ENCODE data around the gene YJEFN3. TPM values are rescaled to one million over a fixed set of nuclear protein-coding genes. Genes with fewer than 3 reads are reported as not detected.

Gene YJEFN3
- polyA plus RNA-seq, 3 donors = 3.3 to 5.3 (median 4.1) TPM

DNA sequence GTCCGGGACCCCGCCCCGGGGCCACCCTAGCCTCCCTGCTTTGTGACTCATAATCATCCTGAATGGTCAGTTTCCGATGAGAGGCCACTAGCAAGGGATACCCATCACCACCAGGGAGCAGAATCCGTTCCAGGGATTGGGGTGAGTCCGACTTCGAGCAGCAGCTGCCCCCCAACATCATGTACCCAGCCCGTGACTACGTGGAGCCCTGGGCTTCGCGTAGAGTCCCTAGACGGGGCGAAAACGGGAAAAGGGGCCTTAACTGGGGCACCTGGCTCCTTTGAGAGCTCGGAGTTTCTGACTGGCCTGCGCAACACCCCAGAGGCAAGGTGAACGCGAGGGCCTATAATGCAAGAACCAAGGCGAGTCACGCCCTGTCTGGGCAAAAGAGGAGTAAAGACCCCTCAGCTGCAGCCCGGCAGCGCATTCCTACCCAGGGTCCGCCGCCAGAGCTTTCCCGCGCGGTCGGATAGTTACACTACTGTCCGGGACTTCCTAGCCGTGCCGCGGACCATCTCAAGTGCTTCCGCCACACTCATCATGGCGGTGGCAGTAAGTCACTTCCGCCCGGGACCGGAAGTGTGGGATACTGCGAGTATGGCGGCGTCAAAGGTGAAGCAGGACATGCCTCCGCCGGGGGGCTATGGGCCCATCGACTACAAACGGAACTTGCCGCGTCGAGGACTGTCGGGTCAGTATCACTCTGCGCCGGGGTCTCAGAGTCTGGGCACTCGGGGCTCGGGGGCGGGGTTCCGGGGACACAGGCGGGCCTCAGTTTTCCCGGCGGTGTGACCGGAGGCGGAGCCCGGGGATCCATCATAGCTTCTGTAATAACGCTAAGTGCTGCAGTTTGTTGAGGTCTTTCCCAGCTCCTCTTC, 12.8 kb upstream of the YJEFN3 start, which contains the start of gene NDUFA13:
Gene NDUFA13, plus strand, starts transcription at position 584 of the 878 bp plus-strand sequence. Its CDS starts 14 bp downstream, at position 598.
- peak; percentile 92 to 93 (median 93) for DNase-seq (ENCODE audit: low read depth in 3 of 3, low spot score in 2 of 3)

DNA sequence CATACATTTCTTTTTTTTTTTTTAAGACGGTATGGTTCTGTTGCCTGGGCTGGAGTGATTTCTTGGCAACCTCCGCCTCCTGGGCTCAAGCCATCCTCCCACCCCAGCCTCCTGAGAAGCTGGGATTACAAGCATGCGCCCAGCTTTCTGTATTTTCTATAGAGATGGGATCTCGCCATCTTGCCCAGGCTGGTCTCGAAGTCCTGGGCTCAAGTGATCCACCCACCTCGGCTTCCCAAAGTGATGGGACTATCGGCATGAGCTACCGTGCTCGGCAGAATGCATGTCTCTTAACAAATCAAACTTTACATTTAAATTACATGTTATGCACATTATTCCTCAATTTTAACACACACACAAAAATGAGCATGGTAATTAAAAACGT, 11.5 kb upstream of the YJEFN3 start:
- DNase-seq (ENCODE audit: low read depth in 3 of 3, low spot score in 2 of 3) = no peak

DNA sequence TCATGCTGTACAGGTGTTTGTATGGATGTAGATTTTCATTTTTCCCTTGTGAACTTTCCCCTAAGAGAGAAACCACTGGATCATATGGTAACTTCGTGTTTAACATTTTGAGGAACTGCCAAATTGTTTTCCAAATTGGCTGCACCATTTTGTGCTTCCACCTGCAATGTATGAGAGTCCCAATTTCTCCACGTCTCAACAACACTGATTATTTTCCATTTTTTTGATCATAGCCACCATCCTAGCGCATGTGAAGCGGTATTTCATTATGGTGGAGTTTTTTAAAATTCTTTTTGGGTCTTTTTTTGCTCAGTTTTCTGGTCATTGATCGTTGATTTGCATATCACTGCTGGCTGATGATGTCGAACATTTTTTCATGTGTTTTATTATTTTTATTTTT, 7.7 kb upstream of the YJEFN3 start:
- no peak for DNase-seq (ENCODE audit: low read depth in 3 of 3, low spot score in 2 of 3)

GRCh38 chr19:19523177-19523576, 5.5 kb upstream of the YJEFN3 start:
- no peak for DNase-seq (ENCODE audit: low read depth in 3 of 3, low spot score in 2 of 3)

DNA sequence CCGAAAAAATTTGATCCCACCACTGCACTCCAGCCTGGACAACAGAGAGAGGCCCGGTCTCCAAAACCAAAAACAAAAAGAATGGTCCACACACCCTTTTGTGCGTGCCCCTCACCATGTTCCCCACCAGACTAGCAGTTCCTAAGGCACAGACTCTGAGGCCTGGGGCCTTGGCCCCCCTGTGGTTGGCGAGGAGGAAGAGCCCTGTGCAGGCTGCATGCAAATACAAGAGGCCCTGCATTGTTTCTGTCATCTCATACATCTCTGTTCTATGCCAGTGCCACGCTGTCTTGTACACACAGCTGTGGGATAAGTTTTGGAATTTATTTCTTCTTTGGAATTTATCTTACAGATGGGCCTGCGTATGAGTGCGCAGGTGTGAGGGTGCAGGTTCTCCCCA, 4.7 kb upstream of the YJEFN3 start:
- DNase-seq (ENCODE audit: low read depth in 3 of 3, low spot score in 2 of 3) = no peak

GRCh38 chr19:19525611-19526380, 2.9 kb upstream of the YJEFN3 start:
- no peak for DNase-seq (ENCODE audit: low read depth in 3 of 3, low spot score in 2 of 3)

DNA sequence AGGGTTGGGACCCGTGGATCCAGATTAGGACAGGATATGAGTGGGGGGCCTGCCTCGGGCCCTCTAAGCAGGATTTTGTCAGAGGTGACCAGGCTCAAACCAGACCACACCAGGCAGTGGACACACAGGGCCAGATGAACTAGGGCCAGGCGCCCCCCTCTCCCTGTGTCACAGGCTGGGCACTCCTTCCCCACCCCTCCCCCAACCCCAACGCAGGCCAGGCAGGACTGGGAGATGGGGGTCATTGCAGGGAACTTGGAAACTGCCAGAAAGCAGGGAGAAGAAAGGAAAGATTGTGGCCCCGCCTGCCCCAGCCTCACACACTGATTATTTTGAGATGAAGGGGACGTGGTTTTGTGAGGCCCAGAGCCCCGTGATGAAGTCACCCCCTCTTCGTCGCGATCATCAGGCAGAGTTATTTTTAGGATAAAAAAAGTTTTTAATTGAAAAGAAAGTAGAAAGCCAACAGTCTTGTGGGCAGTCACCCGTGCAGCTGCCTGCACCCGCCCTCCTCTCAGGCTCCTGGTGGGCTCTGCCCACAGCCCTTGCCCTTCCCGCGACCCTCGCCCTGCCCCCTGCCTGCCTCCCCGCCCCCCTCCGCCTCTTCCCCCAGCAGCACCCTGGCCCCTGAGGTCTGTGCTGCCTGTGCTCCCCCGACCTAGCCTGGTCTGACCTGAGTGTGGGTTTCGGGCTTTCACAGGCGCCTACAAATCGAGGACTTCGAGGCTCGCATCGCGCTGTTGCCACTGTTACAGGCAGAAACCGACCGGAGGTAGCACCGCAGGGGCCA, 1.9 kb upstream of the YJEFN3 start:
- no peak for DNase-seq (ENCODE audit: low read depth in 3 of 3, low spot score in 2 of 3)

GRCh38 chr19:19527371-19527656, 1.4 kb upstream of the YJEFN3 start:
- no peak for DNase-seq (ENCODE audit: low read depth in 3 of 3, low spot score in 2 of 3)

- no peak for DNase-seq (ENCODE audit: low read depth in 3 of 3, low spot score in 2 of 3)
Observed at GRCh38 chr19:19527674-19528625, 761 bp upstream of the YJEFN3 start.

DNA sequence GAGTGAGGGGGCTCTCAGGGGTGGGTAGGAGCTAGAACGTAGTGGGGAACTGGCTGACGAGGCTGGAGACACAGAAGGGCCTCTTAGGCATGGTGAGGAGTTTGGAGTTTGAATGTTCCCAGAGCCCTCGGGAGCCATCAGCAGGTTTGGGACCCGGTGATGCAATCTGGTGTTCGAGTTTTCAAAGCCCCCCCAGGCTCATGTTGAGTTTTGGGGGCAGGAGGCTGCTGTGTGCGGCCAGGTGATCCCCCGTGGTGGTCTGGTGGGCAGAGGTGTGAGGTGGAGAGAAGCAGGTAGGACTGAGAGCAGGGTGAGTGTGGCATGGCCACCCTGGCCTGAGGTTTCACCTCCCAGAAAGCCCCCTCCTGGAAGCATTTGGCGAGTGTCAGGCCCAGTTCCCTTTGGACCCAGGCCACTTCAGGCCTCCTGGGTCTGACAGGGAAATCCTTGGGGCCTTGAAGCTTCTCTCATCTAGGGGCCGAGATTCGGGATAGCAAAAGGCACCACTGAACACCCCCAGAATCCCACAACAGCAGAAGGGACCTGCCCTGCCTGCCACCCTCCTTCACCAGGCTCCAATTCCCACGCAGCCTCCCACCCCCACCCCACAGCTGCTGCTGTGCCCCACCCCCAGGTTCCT, 1.2 kb downstream of the YJEFN3 start:
- DNase-seq (ENCODE audit: low read depth in 3 of 3, low spot score in 2 of 3) = no peak

- DNase-seq (ENCODE audit: low read depth in 3 of 3, low spot score in 2 of 3) = no peak
Observed at GRCh38 chr19:19530423-19530804, 1.7 kb downstream of the YJEFN3 start.

- DNase-seq (ENCODE audit: low read depth in 3 of 3, low spot score in 2 of 3) = no peak
Observed at GRCh38 chr19:19530889-19531288, 2.2 kb downstream of the YJEFN3 start.

DNA sequence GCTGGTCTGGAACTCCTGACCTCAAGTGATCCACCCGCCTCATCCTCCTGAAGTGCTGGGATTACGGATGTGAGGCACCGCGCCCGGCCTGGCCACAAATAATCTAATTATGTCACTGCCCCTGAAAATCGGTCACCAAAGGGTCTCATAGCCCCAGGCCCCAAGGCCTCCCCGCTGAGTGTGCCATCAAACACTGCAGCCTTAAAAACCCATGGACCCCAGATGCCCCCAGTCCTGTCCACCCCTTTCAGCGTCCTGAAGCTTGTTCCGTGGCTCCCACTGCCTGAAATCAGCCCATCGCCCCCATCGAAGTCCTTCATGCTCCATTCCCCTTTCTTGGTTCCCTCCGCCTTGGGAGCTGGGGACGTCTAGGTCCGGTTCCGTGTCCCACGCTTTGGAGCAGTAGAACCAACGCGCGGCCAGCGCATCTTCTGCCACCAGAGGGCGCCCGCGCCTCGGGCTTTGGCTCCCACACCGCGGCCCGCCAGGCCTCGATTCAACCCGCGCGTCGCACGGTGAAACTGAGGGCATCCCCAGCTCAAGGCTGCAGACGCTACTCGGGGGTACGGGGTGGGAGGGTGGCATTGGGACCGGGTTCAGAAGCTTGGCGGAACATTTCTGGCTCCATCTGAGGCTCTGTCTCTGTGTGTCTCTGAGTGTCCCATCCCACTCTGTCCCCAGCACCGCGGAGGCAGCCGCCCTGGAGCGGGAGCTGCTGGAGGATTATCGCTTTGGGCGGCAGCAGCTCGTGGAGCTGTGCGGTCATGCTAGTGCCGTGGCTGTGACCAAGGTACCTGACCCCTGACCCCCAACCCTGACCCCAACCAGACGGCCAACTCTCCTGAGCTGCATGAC, 3.5 kb downstream of the YJEFN3 start:
- DNase-seq (ENCODE audit: low read depth in 3 of 3, low spot score in 2 of 3) = no peak

DNA sequence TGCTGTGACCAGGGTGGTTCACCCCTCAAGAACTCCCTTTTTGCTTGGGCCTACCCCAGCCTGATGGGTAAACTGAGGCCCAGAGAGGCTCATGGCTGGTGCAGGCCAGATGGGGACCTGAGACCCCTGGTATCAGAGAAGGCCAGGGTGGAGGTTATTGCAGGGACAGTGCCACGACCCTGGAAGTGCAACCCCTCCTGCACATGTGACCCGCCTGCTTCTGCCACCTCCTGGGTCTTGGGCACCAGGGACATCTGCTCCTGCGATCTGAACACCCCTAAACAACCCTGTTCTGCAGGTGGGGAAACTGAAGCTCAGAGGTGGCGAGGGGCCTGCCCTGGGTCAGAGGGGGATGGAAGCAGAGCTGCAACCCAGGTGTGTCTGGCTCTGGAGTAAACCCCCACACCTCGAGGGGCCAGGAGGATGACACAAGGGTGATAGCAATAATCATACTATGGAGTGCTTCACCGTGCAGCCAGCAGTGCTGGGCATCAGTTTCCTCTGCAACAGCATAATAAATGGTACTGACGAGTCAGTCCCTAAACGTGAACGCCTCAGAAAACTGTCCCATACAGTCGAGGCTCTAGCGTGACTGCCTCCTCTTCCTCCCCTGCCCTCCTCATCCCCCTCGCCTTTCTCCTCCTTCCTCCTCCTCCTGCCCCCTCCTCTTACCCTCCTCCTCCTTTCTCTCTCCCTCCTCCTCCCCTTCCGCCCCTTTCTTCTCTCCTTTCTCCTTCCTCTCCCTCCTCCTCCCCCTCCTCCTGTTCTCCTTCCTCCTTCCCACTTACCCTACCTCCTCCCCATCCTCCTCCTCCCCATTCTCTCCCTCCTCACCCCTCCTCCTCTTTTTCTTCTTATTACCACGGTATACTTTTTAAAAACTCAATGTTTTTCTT, 4.3 kb downstream of the YJEFN3 start:
- DNase-seq (ENCODE audit: low read depth in 3 of 3, low spot score in 2 of 3) = no peak

DNA sequence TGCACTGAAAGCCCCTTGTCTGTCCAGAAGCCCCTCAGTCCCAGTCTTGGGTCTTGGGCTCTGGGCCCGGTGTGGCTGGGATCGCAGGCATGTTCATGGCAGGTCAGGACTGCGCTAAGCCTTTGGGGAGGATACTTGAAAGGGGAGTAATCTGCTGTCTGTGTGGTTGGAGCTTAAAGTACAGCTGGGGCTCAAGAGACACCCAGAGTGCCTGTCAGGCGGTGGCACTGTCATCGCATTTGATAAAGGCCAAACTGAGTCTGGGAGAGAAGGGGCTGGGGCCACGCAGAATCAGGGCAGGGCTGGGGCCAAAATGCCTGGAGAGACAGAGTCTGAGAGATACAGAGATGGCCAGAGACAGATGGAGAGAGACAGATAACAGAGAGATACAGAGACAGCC, 5.1 kb downstream of the YJEFN3 start:
- DNase-seq (ENCODE audit: low read depth in 3 of 3, low spot score in 2 of 3) = no peak

DNA sequence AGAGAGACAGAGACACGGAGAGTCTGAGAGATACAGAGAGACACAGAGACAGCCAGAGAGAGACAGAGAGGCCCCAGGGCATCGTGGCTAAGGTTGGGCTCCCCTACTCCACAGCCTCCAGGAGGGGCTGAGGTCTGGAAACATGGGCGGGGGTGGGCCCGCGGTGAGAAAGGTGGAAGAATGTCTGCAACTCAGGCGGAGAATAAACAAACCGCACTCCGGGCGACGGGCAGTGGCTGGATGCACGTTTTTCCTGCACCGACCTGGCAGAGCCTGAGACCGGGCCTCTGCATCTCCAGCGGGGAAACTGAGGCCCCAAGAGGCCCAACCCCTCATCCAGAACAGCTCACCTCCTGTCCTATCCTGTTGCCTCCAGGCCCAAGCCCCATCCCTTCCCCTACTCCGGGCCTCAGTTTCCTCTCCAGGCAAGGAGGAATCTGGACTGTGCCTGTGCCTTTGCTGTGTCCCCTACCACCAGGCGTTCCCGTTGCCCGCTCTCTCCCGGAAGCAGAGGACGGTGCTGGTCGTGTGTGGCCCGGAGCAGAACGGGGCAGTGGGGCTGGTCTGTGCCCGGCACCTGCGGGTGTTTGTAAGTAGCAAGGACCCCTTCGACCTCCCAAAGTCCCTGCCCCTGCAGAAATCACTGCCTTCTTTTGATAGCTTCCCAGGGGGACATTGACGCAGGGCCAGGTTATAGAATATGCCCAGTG, 6.0 kb downstream of the YJEFN3 start:
- no peak for DNase-seq (ENCODE audit: low read depth in 3 of 3, low spot score in 2 of 3)
